Measurements from ENCODE around the gene SUPT3H.

SUPT3H gene
- 9.3 to 15.2 (median 13.3) reads per million in 3 experiments for total RNA-seq

- DNase-seq: peak; percentile 86
These were observed at the start of gene SUPT3H for GRCh38 chr6:45377554-45378333. Gene SUPT3H (minus strand): TSS chr6:45377934.

GRCh38 chr6:45426251-45426650, 48.5 kb upstream of the SUPT3H start:
- no peak for DNase-seq

GRCh38 chr6:45424451-45424861, 46.7 kb upstream of the SUPT3H start:
- no peak for DNase-seq

- DNase-seq: no peak
These were observed 46.2 kb upstream of the SUPT3H start for GRCh38 chr6:45423824-45424450.

GRCh38 chr6:45423111-45423823, 45.5 kb upstream of the SUPT3H start:
- DNase-seq: peak; percentile 30

- peak; percentile 68 for DNase-seq
These were observed 44.9 kb upstream of the SUPT3H start for GRCh38 chr6:45422503-45423110.

- peak; percentile 51 for DNase-seq
These were observed 44.2 kb upstream of the SUPT3H start for GRCh38 chr6:45421709-45422502.

GRCh38 chr6:45420909-45421708, 43.4 kb upstream of the SUPT3H start:
- no peak for DNase-seq

GRCh38 chr6:45420083-45420908, 42.6 kb upstream of the SUPT3H start:
- DNase-seq: peak; percentile 68

DNA sequence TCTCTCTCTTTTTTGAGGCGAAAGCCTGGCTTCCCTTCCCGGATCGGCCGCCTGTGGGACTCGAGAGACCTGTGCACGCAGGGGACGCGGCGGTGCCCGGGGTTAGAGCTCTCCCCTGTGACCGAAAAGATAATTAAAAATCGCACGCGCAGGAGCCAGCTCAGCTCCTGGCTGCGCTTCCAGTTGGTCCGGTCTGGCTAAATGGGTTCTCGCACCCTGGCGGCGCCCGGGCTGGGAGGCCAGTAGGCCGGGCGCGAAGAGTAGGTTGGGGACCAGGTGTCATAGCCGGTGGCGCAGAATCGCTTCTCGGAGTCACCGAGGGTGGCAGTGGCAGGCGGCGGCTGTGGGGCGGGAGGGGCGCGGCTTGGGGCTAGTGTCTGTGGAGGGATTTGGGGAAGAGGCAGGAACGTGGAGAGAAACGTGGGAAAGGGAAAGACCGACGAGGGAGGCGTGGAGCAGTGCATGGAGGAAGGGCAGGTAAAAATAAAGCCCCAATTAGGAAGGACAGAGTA, 41.9 kb upstream of the SUPT3H start:
- DNase-seq: peak; percentile 44

- DNase-seq: no peak
These were observed 39.7 kb upstream of the SUPT3H start for GRCh38 chr6:45417436-45417835.

DNA sequence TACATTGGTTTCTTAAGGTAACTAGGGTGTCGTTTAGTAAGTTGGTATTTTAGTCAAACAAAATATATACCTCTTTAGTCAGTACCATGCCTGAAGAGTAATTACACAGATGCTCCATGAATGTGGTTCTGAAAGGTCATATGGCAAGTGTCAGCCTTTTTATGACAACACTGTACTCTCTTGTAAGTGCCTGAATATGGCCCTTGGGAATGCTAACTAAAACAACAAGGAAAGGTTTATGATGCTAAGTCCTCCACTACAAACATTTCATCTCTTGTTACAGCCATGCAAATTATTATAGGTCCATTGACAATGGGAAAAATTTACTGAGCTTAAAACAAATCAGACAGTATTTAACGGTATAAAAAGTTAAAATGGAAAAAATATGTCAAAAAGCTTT, 39.0 kb upstream of the SUPT3H start:
- DNase-seq: no peak

DNA sequence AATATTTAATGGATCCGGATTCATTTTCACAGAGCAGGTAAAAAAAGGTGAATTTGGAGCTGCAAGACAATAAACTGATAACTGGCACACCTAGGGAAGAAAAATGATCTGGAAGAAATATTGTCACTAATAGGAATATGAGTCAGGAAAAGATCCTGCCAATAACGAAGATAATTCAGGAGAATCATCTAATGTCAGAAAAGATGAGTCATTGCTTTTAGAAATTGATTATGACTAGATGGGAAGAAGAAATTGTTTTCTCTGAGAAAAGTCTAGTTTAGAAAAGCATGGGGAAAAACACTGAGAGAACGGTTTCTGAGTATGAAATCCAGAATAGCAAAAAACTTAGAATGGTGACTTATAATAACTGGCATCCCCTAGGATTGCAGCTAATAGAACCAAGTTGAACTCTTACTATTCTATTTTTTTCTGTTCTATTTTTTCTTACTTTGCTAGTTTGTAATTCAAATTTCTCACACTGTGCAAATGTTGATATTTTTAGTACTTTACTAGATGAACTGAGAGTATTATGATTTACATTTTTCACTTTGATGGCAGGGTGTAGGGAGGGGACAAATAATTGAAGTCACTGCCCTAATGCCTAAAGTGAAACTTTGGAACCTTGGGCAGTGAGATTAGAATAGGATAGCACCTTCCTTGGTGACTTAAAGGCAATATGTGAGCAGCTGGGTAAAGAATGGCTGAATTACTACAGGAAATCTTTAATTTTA, 38.2 kb upstream of the SUPT3H start:
- no peak for DNase-seq

- DNase-seq: no peak
These were observed 37.6 kb upstream of the SUPT3H start for GRCh38 chr6:45415315-45415714.

DNA sequence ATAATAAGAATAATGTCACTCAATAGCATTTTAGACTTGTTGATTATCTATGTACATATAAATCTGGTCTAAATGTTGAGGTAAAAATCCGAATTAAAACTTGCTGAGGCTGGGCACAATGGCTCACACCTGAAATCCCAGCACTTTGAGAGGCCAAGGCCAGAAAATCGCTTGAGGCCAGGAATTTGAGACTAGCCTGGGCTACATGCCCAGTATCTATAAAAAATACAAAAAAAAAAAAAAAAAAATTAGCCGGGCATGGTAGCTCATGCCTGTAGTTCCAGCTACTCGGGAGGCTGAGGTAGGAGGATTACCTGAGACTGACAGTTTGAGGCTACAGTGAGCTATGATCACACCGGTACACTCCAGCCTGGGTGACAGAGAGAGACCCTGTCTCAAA, 34.2 kb upstream of the SUPT3H start:
- no peak for DNase-seq

DNA sequence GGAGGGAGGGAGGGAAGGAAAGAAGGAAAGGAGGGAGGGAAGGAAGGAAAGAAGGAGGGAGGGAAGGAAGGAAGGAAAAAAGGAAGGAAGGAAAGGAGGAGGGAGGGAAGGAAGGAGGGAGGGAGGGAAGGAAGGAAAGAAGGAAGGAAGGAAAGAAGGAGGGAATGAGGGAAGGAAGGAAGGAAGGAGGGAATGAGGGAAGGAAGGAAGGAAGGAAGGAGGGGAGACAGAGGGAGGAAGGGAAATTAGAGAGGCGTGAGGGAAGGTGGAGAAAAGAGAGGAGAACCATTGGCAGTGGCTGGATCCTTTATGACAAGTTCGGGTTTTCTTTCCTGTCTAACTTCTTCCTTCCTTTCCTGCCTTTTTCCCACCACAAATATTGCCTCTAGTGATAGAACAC, 22.3 kb upstream of the SUPT3H start:
- DNase-seq: no peak

- no peak for DNase-seq
These were observed 20.5 kb upstream of the SUPT3H start for GRCh38 chr6:45398075-45398813.

GRCh38 chr6:45394586-45395095, 16.9 kb upstream of the SUPT3H start:
- DNase-seq: no peak

GRCh38 chr6:45388328-45388727, 10.6 kb upstream of the SUPT3H start:
- DNase-seq: no peak

Measured in central memory CD4-positive, alpha-beta T cell (primary cell).